Measurements from ENCODE around the gene SIN3A.
A peak's percentile ranks its signal among the peaks of the same experiment; 100 is the strongest.

The SIN3A gene

DNA sequence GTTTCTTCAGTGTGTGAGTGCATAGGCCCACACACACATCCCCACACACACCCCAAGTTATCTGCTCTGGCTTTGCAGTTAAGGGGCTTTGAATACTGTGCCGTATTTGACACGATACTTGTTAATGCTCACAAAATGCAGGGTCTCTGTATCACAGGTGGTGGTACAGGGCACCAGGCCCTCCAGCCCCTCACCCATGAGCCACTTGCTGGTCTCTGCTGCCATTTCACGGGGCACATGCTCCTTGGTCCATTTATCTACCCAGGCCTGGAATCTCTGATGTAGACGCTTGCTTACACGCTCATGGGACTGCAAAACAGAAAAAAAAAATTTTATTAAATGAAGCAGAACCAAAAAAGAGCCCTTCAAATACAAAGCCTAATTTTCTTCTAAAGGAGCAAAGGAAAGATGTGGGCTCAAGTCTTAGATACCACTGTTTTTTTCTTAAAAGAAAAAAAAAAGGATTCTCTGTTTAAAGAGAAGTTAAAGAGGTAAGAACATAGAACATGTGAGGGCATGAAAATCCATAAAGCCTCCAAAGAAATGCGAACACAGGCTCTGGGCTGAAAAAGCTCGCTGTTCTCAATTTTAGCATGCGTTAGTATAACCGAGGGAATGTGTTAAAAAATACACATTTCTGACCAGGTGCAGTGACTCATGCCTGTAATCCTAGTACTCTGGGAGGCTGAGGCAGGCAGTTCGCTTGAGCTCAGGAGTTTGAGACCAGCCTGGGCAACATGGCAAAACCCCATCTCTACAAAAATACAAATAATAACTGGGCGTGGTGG lies 79.4 kb downstream of the SIN3A start:
- no peak overlapping the region for H2AFZ ChIP-seq (ENCODE audit: low read length, unreplicated experiment)
- no peaks in the 10 kb centered on the region for H3K27me3 ChIP-seq (ENCODE audit: insufficient read depth, low read length)
- peaks cover 24% of the 10 kb centered on the region for H3K4me1 ChIP-seq (ENCODE audit: control insufficient read depth, insufficient read depth, low read length, unreplicated experiment)
- H3K4me3 ChIP-seq (ENCODE audit: low read depth, low read length) = no peak overlapping the region
- no peak overlapping the region for H3K27ac ChIP-seq (ENCODE audit: low read depth, low read length)
- H3K79me2 ChIP-seq (ENCODE audit: control insufficient read depth, insufficient read depth, low read length, unreplicated experiment) = peaks cover 7% of the 10 kb centered on the region
- H3K36me3 ChIP-seq (ENCODE audit: insufficient read depth, low read length) = peaks cover 25% of the 10 kb centered on the region

DNA sequence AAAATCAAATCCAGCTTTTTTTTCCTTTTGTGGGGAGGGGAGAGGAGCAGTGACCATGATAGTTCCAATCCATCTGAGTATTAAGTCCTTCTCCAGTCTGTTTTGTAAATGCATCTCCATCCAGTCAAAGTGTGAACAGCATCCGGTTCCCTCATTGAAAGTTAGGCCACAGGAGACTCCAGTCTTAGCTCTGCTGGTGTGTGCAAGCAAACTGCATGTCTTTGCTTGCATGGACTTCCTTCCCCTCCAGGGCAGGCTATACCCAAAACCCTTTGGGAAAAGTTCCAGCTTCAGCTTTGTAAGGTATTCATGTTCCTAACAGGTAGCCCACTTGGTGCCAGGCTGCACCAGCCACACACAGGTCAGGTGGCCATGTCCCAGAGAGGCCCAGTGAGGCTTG lies 80.0 kb downstream of the SIN3A start:
- Histone ChIP-seq H3K27ac (ENCODE audit: low read depth, low read length) (no peak overlapping the region), H3K79me2 (ENCODE audit: control insufficient read depth, insufficient read depth, low read length, unreplicated experiment) (peaks cover 11% of the 10 kb centered on the region)

DNA sequence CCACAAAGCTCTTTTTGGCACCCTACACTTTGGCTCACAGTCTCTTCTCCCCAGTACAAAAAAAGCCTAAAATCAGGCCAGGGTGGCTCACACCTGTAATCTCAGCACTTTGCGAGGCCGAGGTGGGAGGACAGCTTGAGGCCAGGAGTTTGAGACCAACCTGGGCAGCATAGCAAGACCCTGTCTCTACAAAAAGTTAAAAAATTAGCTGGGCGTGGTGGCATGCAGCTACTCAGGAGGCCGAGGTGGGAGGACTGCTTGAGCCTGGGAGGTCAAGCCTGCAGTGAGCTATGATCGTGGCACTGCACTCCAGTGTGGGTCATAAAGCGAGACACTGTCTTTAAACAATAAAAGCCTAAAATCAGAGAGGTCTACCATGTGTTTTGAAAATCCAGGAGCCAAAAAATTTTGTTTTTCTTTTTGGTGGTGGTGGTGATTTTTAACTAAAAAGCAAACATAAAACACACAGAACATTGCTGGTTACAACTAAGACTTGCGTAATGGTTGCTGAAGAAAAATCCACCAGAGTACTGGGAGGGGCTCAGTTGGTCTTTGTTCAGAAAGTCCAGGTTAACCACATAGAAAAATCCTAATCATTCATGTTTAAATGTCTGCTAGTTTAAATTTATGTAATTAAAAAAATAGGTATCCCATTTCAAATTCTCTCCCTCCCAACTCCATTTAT lies 81.5 kb downstream of the SIN3A start:
- Histone ChIP-seq H3K36me3 (ENCODE audit: insufficient read depth, low read length) (peaks cover 17% of the 10 kb centered on the region), H3K27me3 (ENCODE audit: insufficient read depth, low read length) (no peaks in the 10 kb centered on the region), H3K79me2 (ENCODE audit: control insufficient read depth, insufficient read depth, low read length, unreplicated experiment) (peaks cover 13% of the 10 kb centered on the region), H3K27ac (ENCODE audit: low read depth, low read length) (no peak overlapping the region), H2AFZ (ENCODE audit: low read length, unreplicated experiment) (no peak overlapping the region), H3K4me1 (ENCODE audit: control insufficient read depth, insufficient read depth, low read length, unreplicated experiment) (peaks cover 26% of the 10 kb centered on the region), H3K4me3 (ENCODE audit: low read depth, low read length) (no peak overlapping the region)

More for the DNA sequence above, 80.0 kb downstream of the SIN3A start:
- Histone ChIP-seq H3K36me3 (ENCODE audit: insufficient read depth, low read length) (peaks cover 21% of the 10 kb centered on the region), H3K27me3 (ENCODE audit: insufficient read depth, low read length) (no peaks in the 10 kb centered on the region), H3K4me1 (ENCODE audit: control insufficient read depth, insufficient read depth, low read length, unreplicated experiment) (peaks cover 26% of the 10 kb centered on the region), H3K4me3 (ENCODE audit: low read depth, low read length) (no peak overlapping the region), H2AFZ (ENCODE audit: low read length, unreplicated experiment) (no peak overlapping the region)

DNA sequence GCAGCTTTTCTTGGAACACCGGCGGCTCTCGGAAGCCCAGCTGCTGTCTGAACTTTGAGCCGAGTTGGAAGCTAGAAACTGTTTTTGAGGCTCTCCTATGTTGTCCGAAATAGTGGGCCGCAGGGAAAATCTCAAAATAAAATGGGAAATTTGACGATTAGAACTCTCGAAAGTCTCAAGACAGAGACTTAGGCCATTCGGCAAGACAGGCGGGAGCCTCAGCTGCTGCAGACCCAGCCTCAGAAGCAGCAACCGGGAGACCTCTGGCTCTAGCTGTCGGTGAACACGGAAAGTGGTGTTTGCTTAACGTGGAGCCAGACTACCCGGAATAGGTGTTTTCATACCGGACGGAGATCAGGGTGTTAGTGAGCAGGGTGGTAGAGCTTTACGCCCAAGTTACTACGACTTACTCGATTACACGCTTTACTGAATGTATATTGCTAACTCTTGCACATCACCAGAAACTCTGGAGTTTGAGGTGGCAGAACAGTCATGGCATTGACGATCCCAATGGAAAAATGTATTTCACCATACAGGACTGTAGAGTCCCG lies 82.7 kb downstream of the SIN3A start:
- H2AFZ ChIP-seq (ENCODE audit: low read length, unreplicated experiment) = peak overlapping the region; percentile 34
- peaks cover 26% of the 10 kb centered on the region for H3K4me1 ChIP-seq (ENCODE audit: control insufficient read depth, insufficient read depth, low read length, unreplicated experiment)
- peaks cover 13% of the 10 kb centered on the region; the same call in 1 of the 2 replicates for H3K36me3 ChIP-seq (ENCODE audit: insufficient read depth, low read length)
- H3K27me3 ChIP-seq (ENCODE audit: insufficient read depth, low read length) = no peaks in the 10 kb centered on the region
- H3K4me3 ChIP-seq (ENCODE audit: low read depth, low read length) = peak overlapping the region; percentile 85
- peak overlapping the region; percentile 79 for H3K27ac ChIP-seq (ENCODE audit: low read depth, low read length)
- peaks cover 13% of the 10 kb centered on the region for H3K79me2 ChIP-seq (ENCODE audit: control insufficient read depth, insufficient read depth, low read length, unreplicated experiment)

DNA sequence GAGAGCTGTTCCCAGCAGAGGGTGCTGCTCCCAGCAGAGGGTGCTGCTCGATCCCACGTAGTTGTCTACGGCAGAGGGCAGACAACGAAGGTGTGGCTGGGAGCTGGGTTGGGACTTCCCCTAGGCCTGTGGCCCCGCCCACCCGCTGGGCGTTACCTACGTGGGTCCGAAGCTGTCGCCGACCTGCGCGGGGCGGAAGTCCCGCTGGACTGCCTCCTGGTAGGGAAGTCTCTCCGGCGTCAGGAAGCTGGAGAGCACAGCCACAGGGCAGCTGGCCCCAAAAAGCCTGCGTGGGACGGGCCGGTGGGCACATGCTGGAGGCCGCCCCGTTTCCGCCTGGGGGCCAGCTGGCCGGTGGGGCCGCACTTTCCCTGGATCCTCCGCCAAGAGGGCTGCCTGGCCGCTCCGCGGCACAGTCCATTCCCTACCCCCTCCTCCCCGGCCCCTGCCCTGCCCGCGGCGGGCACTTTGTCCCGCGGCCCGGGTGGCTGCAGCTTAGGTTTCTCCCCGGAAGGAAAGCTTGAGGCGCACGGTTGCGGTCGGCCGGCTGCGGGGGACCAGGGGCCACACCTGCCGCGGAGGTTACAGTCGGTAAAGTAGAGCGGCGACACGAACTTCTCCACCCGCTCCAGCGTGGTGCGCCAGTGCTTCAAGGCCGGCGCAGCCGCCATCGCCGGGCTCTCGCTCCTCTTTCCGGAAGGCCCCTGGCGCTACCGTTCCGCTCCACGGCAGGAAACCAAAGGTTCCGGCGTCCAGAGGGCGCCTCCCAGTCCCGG lies 83.4 kb downstream of the SIN3A start, which contains the start of gene MAN2C1:
MAN2C1 (minus strand) TSS at position 695 of the 776 bp plus-strand sequence; CDS start at position 671, 24 bp downstream.
- Histone ChIP-seq H3K27me3 (ENCODE audit: insufficient read depth, low read length) (no peaks in the 10 kb centered on the region), H3K79me2 (ENCODE audit: control insufficient read depth, insufficient read depth, low read length, unreplicated experiment) (peaks cover 13% of the 10 kb centered on the region), H2AFZ (ENCODE audit: low read length, unreplicated experiment) (peak within 1 kb of the TSS; percentile 34), H3K36me3 (ENCODE audit: insufficient read depth, low read length) (peaks cover 13% of the 10 kb centered on the region; the same call in 1 of the 2 replicates), H3K4me1 (ENCODE audit: control insufficient read depth, insufficient read depth, low read length, unreplicated experiment) (peaks cover 26% of the 10 kb centered on the region), H3K27ac (ENCODE audit: low read depth, low read length) (peak within 1 kb of the TSS; percentile 79), H3K4me3 (ENCODE audit: low read depth, low read length) (peak within 1 kb of the TSS; percentile 85)

DNA sequence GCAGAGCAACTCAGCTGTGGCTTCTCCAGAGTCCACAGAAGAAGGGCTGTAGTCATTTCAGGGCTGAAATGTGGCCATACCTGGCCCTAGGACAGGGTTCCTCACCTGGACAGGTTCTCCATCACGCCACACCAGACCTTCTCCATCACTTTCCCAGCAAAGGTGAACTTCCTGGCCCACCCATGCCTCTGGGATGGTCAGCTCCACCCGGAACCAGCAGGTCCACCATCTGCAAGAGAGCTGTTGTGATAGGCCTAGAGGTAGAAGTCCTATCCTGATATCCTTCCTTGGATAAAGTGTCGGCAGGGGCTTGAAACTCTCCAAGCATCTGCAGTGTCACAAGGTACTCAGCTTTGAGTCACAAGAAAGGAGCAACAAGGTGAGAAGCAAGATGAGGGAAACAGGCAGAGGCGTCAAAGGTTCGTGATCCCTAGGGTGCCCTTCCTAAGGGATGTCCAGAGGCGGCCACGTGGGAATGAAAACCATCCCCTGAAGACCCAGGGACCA lies 84.0 kb downstream of the SIN3A start:
- Histone ChIP-seq H3K27ac (ENCODE audit: low read depth, low read length) (peak overlapping the region; percentile 16; the same call in 1 of the 2 replicates), H3K4me3 (ENCODE audit: low read depth, low read length) (peak overlapping the region; percentile 85), H3K36me3 (ENCODE audit: insufficient read depth, low read length) (peaks cover 13% of the 10 kb centered on the region; the same call in 1 of the 2 replicates)

DNA sequence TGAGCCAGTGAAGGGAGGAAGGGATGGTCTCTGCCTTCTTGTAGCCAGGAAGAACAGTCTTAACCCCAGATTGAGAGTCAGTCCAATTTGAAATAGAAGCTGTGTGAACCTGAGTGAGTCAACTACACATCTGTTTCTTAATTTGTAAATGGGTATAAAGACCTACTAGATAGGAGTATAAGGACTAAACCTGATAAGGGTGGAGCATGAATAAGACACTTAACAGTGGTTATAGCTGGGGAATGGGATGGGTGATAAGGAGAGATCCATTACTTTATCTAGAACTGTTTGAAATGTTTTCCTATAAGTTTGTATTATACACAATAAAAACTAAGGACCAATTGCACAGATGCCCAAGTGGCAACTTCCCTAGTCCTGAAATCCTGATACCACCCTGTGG lies 84.5 kb downstream of the SIN3A start:
- peaks cover 26% of the 10 kb centered on the region for H3K4me1 ChIP-seq (ENCODE audit: control insufficient read depth, insufficient read depth, low read length, unreplicated experiment)
- peak overlapping the region; percentile 85 for H3K4me3 ChIP-seq (ENCODE audit: low read depth, low read length)

More for the DNA sequence above, 84.0 kb downstream of the SIN3A start:
- peaks cover 13% of the 10 kb centered on the region for H3K79me2 ChIP-seq (ENCODE audit: control insufficient read depth, insufficient read depth, low read length, unreplicated experiment)
- H2AFZ ChIP-seq (ENCODE audit: low read length, unreplicated experiment) = no peak overlapping the region
- peaks cover 26% of the 10 kb centered on the region for H3K4me1 ChIP-seq (ENCODE audit: control insufficient read depth, insufficient read depth, low read length, unreplicated experiment)
- H3K27me3 ChIP-seq (ENCODE audit: insufficient read depth, low read length) = no peaks in the 10 kb centered on the region

DNA sequence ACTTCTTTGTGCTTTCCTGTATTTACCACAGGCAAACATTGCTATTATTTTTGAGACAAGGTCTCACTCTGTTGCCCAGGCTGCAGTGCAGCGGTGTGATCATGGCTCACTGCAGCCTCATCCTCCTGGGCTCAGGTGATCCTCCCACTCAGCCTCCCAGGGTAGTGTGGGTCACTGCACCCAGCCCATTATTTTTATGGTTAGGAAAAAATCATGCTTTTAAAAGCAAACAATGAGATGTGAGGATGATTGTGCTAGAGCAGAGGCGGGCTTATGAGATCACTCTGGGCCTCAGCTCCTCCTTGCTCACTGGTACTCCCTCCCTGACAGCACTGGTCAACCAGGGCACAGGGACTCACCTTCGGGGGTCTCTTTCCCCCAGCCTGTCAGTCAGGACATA lies 85.3 kb downstream of the SIN3A start:
- Histone ChIP-seq H3K36me3 (ENCODE audit: insufficient read depth, low read length) (peaks cover 10% of the 10 kb centered on the region; the same call in 1 of the 2 replicates), H3K79me2 (ENCODE audit: control insufficient read depth, insufficient read depth, low read length, unreplicated experiment) (peaks cover 13% of the 10 kb centered on the region), H2AFZ (ENCODE audit: low read length, unreplicated experiment) (no peak overlapping the region), H3K4me1 (ENCODE audit: control insufficient read depth, insufficient read depth, low read length, unreplicated experiment) (peaks cover 26% of the 10 kb centered on the region), H3K27ac (ENCODE audit: low read depth, low read length) (no peak overlapping the region), H3K27me3 (ENCODE audit: insufficient read depth, low read length) (no peaks in the 10 kb centered on the region), H3K4me3 (ENCODE audit: low read depth, low read length) (no peak overlapping the region)

More for the DNA sequence above, 84.5 kb downstream of the SIN3A start:
- H3K36me3 ChIP-seq (ENCODE audit: insufficient read depth, low read length) = peaks cover 13% of the 10 kb centered on the region; the same call in 1 of the 2 replicates
- peaks cover 13% of the 10 kb centered on the region for H3K79me2 ChIP-seq (ENCODE audit: control insufficient read depth, insufficient read depth, low read length, unreplicated experiment)
- H3K27me3 ChIP-seq (ENCODE audit: insufficient read depth, low read length) = no peaks in the 10 kb centered on the region
- H2AFZ ChIP-seq (ENCODE audit: low read length, unreplicated experiment) = no peak overlapping the region
- no peak overlapping the region for H3K27ac ChIP-seq (ENCODE audit: low read depth, low read length)

DNA sequence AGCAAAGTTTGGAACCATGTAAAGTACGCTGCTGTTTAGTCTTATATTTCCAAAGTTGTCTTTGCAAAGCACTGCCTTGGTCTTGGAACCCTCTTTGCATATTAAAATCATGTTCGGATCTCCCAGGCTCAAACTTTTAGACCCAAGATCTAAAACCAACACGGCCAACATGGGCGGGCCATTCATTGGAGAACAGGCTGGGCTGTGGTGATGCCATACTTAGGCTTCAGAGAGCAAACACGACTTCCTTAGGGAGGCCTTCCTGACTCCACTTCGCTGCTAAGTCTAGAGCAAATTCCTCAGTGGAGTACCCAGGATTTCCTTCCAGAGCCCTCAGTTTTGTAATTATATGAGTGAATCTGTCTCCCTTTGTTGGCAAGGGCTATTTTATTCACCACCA lies 86.6 kb downstream of the SIN3A start:
- H3K27ac ChIP-seq (ENCODE audit: low read depth, low read length) = no peak overlapping the region
- no peak overlapping the region for H2AFZ ChIP-seq (ENCODE audit: low read length, unreplicated experiment)
- peaks cover 13% of the 10 kb centered on the region for H3K79me2 ChIP-seq (ENCODE audit: control insufficient read depth, insufficient read depth, low read length, unreplicated experiment)
- no peak overlapping the region for H3K4me3 ChIP-seq (ENCODE audit: low read depth, low read length)
- peaks cover 4% of the 10 kb centered on the region; the same call in 1 of the 2 replicates for H3K36me3 ChIP-seq (ENCODE audit: insufficient read depth, low read length)
- peaks cover 19% of the 10 kb centered on the region for H3K4me1 ChIP-seq (ENCODE audit: control insufficient read depth, insufficient read depth, low read length, unreplicated experiment)
- H3K27me3 ChIP-seq (ENCODE audit: insufficient read depth, low read length) = no peaks in the 10 kb centered on the region

DNA sequence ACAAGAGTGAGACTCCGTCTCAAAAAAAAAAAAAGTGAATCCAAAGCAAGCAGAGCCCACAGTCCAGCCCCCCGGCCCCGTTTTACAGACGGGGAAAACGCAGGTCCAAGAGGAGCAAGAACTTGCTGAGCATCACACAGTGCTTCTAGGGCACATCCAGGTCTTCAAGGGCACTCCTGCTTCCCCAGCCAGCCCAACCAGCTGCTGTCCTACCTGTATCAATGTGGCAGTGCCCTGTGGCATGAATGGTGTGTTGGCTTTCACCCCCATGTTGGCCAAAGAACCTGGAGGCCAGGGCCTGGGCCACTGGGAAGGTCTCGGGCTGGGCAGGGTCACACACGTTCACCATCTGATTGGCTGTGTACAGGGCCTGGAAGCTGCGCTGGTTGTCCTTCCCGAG lies 87.7 kb downstream of the SIN3A start:
- H3K36me3 ChIP-seq (ENCODE audit: insufficient read depth, low read length) = peaks cover 4% of the 10 kb centered on the region; the same call in 1 of the 2 replicates

More for the DNA sequence above, 87.7 kb downstream of the SIN3A start:
- Histone ChIP-seq H3K4me1 (ENCODE audit: control insufficient read depth, insufficient read depth, low read length, unreplicated experiment) (peaks cover 8% of the 10 kb centered on the region), H3K27ac (ENCODE audit: low read depth, low read length) (no peak overlapping the region), H3K27me3 (ENCODE audit: insufficient read depth, low read length) (no peaks in the 10 kb centered on the region), H3K79me2 (ENCODE audit: control insufficient read depth, insufficient read depth, low read length, unreplicated experiment) (peaks cover 9% of the 10 kb centered on the region), H3K4me3 (ENCODE audit: low read depth, low read length) (no peak overlapping the region), H2AFZ (ENCODE audit: low read length, unreplicated experiment) (no peak overlapping the region)

All from ACC112 (cell line).